ENCODE measurements around the gene PKNOX2.

Gene PKNOX2

DNA sequence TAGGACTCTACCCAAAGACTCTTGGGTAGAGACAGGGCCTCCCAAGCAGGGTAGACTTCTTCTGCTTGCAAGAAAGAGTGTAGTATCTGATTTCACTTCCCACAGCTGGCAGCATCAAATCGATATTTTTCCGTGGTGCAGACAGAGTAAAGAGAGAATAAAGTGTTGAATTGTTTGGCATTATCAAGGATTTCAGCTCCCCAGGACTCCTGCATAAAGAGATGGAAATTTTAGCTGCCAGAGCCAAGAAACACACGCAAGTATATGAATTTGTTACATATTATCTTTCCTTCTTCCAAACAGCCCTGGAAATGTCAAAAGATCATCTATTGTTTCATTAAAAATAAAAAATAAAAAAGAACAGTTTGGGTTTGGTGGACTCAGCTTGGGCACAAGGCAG is 136.8 kb downstream of the PKNOX2 start:
- no peak for DNase-seq (ENCODE audit: low read depth)
- no peak overlapping the region for H3K4me3 ChIP-seq (ENCODE audit: control insufficient read depth, low read depth, low read length)
- TF ChIP-seq, protein P1, sequence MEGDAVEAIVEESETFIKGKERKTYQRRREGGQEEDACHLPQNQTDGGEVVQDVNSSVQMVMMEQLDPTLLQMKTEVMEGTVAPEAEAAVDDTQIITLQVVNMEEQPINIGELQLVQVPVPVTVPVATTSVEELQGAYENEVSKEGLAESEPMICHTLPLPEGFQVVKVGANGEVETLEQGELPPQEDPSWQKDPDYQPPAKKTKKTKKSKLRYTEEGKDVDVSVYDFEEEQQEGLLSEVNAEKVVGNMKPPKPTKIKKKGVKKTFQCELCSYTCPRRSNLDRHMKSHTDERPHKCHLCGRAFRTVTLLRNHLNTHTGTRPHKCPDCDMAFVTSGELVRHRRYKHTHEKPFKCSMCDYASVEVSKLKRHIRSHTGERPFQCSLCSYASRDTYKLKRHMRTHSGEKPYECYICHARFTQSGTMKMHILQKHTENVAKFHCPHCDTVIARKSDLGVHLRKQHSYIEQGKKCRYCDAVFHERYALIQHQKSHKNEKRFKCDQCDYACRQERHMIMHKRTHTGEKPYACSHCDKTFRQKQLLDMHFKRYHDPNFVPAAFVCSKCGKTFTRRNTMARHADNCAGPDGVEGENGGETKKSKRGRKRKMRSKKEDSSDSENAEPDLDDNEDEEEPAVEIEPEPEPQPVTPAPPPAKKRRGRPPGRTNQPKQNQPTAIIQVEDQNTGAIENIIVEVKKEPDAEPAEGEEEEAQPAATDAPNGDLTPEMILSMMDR (conservative IDR thresholded peaks at IDR 0.05; ENCODE audit: control insufficient read depth, insufficient read depth, low read depth, low read length), result no peak

DNA sequence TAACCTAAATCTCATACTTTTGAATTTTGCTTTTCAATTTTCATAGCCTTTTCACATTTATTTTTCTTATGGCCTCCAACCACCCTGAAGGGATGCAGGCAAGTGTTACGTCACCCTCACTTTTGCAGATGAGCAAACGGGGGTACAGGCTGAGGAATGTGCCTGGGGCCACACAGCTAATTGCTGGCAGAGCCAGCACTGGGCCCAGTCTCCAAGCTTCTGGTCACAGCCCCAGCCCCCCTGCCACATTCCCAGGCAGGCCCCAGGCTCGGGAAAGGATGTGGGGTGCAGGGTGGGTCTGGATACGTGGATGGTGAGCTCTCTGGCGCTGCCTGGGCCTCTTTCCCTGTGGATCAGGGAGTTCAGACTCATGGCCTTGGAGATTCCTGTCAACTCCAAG is 138.6 kb downstream of the PKNOX2 start:
- no peak overlapping the region for H3K4me3 ChIP-seq (ENCODE audit: control insufficient read depth, low read depth, low read length)
- TF ChIP-seq, protein P1 (conservative IDR thresholded peaks at IDR 0.05; ENCODE audit: control insufficient read depth, insufficient read depth, low read depth, low read length), result no peak
- no peak for DNase-seq (ENCODE audit: low read depth)

DNA sequence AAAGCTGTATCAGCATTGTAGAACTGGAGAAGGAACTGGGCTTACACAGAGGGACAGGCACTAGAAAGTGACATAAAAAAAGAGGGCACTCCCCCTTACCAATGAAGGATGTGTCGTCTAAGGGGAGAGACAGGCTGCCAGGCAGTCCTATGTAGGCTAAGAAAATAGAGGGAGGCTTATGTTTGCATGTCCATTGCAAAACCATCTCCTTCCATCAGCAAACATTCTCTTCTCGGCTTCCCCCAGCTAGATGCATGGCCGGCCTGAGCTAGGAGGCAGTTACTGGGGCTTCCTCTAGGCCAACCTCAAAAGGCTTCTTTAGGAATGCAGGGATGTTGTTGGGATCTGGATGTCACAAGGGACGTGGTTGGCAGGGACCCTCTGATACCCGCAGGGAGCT is 139.1 kb downstream of the PKNOX2 start:
- DNase-seq (ENCODE audit: low read depth), result no peak
- TF ChIP-seq, protein P1 (conservative IDR thresholded peaks at IDR 0.05; ENCODE audit: control insufficient read depth, insufficient read depth, low read depth, low read length), result no peak
- H3K4me3 ChIP-seq (ENCODE audit: control insufficient read depth, low read depth, low read length), result no peak overlapping the region

DNA sequence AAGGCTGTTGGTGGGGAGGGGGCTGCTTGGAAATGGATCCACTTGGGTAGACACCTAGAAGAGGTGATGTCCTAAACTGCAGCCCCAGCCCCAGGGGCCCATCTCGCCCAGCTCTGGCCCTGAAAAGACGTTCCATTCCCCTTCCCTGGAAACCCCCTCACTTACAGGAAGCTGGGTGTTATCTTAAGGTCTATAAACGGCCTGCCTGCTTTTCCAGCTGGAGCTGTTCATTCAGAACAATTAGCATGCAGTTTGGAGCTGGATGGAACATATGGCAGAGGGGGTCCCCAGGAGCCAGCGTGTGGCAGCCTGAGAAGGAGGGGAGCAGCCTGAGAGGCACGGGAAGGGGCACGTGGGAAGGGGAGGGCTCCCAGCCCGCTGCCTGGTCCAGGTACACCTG is 139.6 kb downstream of the PKNOX2 start:
- no peak overlapping the region for H3K4me3 ChIP-seq (ENCODE audit: control insufficient read depth, low read depth, low read length)
- TF ChIP-seq, protein P1 (conservative IDR thresholded peaks at IDR 0.05; ENCODE audit: control insufficient read depth, insufficient read depth, low read depth, low read length), result no peak
- DNase-seq (ENCODE audit: low read depth), result no peak

DNA sequence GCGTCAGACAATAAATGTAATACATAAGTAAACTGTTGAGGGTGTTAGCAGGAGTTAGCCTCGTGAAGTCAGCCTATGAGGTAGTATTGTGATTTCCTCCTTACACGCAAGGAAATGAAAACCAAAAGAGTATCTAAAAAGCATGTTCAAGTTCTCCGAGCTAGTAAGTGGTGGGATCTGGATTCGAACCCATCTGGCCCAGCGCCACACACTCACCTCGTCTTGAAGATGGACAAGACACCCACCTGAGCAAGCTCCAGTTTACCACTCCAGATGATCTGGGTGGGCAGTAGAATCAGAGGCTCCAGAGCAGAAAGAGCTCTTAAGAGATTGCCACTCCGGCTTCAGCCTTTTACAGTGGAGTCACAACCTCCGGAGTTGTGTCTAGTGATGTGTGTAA is 140.3 kb downstream of the PKNOX2 start:
- DNase-seq (ENCODE audit: low read depth), result no peak

GRCh38 chr11:125305345-125305744 is 140.8 kb downstream of the PKNOX2 start:
- no peak for DNase-seq (ENCODE audit: low read depth)
- TF ChIP-seq, protein P1 (conservative IDR thresholded peaks at IDR 0.05; ENCODE audit: control insufficient read depth, insufficient read depth, low read depth, low read length), result no peak

More for the DNA sequence above, 140.3 kb downstream of the PKNOX2 start:
- H3K4me3 ChIP-seq (ENCODE audit: control insufficient read depth, low read depth, low read length), result no peak overlapping the region
- TF ChIP-seq, protein P1 (conservative IDR thresholded peaks at IDR 0.05; ENCODE audit: control insufficient read depth, insufficient read depth, low read depth, low read length), result no peak

DNA sequence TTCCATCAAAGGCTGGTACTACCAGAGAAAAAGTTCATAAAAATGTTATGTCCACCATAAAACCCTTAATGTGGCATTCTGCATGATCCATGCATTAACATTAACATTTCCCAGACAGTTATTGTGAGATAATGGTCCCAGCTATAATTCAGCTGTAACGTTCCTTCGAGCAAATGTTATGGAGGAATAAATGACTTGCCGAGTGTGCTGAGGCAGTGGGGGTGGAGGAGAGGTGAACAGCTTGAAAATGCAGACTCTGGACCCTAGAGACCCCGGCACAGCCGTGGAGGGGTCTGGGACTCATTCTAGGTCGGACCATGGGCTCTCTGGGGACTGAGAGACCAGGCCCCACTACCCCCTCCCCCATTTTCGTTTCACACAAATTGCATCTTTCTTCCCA is 141.9 kb downstream of the PKNOX2 start:
- TF ChIP-seq, protein P1 (conservative IDR thresholded peaks at IDR 0.05; ENCODE audit: control insufficient read depth, insufficient read depth, low read depth, low read length), result no peak

More at GRCh38 chr11:125305345-125305744, 140.8 kb downstream of the PKNOX2 start:
- no peak overlapping the region for H3K4me3 ChIP-seq (ENCODE audit: control insufficient read depth, low read depth, low read length)

More for the DNA sequence above, 141.9 kb downstream of the PKNOX2 start:
- DNase-seq (ENCODE audit: low read depth), result no peak
- H3K4me3 ChIP-seq (ENCODE audit: control insufficient read depth, low read depth, low read length), result no peak overlapping the region

All from fibroblast of mammary gland (primary cell).